GM12878 (cell line): ENCODE data around the gene SPPL3. TPM values are rescaled to one million over a fixed set of nuclear protein-coding genes. Genes with fewer than 3 reads are reported as not detected.

Experiments
- ATAC-seq: fragments of 200-7000 bp; cut with Tn5 transposase; 3 replicates; pipeline ENCODE4 v1.9.1; 2020; ENCODE audit warnings: mild to moderate bottlenecking, moderate library complexity
- BruUV-seq: library from RNA; stranded (reverse); fragments of 400-500 nt; replicated peaks from 2 replicates; lab custom pipeline; 2021; lab: Mats Ljungman, UMichigan
- CTCF ChIA-PET: fragments of 300-600 bp; sonication (Branson Sonifier 250); formaldehyde crosslinking; extraction: SDS; loops from one replicate; lab custom pipeline; 2021; ENCODE audit warnings: inconsistent platforms; lab: Yijun Ruan, JAX
- POLR2A ChIA-PET: fragments of 350-600 bp; formaldehyde crosslinking; extraction: SDS; loops from one replicate; lab custom pipeline; 2021; ENCODE audit warnings: inconsistent platforms; lab: Charles Lee
- RAD21 ChIA-PET: fragments of 300-600 bp; sonication (Branson Sonifier 250); formaldehyde crosslinking; loops from one replicate; lab custom pipeline; 2023; ENCODE audit warnings: antibody characterized with exemption; ENCODE audit not compliant: unreplicated experiment; lab: Charles Lee
- SMC1A ChIA-PET: fragments of 300-600 bp; sonication (Branson Sonifier 250); formaldehyde crosslinking; loops from one replicate; lab custom pipeline; 2023; ENCODE audit not compliant: unreplicated experiment, uncharacterized antibody; lab: Charles Lee
- DNase-seq: peaks from one replicate; pipeline ENCODE4 v3.0.0-alpha.2; 2011; ENCODE audit warnings: low read depth, low spot score
- FAIRE-seq: peaks from 3 replicates; lab custom pipeline; 2011; peaks lifted over from hg19 to GRCh38; lab: Jason Lieb, UNC
- H2AFZ ChIP-seq: 2 replicates; pipeline ENCODE4 v1.6.0; 2011; ENCODE audit warnings: low read depth, low read length, control low read depth; ENCODE audit not compliant: control insufficient read depth
- H3K27ac ChIP-seq: 2 replicates; pipeline ENCODE4 v1.5.1; 2011; ENCODE audit warnings: control low read depth; ENCODE audit not compliant: control insufficient read depth, insufficient read depth
- H3K27me3 ChIP-seq, 2 experiments: replicated peaks in 1 of 2; 2 replicates each; pipeline versions ENCODE4 v1.6.0 to v1.6.1; 2011; ENCODE audit warnings: low read length in 1 of 2; ENCODE audit not compliant: control insufficient read depth in 2 of 2, insufficient read depth in 2 of 2
- H3K36me3 ChIP-seq, 2 experiments: 2 replicates each; pipeline ENCODE4 v1.5.1; 2011; ENCODE audit warnings: low read length in 1 of 2; ENCODE audit not compliant: control insufficient read depth in 2 of 2, insufficient read depth in 2 of 2
- H3K4me1 ChIP-seq: 2 replicates; pipeline ENCODE4 v1.6.1; 2011; ENCODE audit warnings: mild to moderate bottlenecking, low read length, moderate library complexity, mixed read lengths; ENCODE audit not compliant: control insufficient read depth, insufficient read depth
- H3K4me2 ChIP-seq: 2 replicates; pipeline ENCODE4 v1.6.0; 2011; ENCODE audit warnings: control low read depth; ENCODE audit not compliant: control insufficient read depth, insufficient read depth
- H3K4me3 ChIP-seq: fragments of 200-600 bp; sonication (generic); 2 replicates; pipeline ENCODE4 v1.5.1; 2016
- H3K79me2 ChIP-seq: 2 replicates; pipeline ENCODE4 v1.6.0; 2011; ENCODE audit warnings: low read length; ENCODE audit not compliant: control insufficient read depth, insufficient read depth
- H3K9ac ChIP-seq: 2 replicates; pipeline ENCODE4 v1.8.0; 2011; ENCODE audit warnings: low read length, control low read depth, mixed read lengths; ENCODE audit not compliant: control insufficient read depth, insufficient read depth
- H3K9me3 ChIP-seq: replicated peaks from 3 replicates; pipeline ENCODE4 v1.5.1; 2011; ENCODE audit warnings: mild to moderate bottlenecking, low read length; ENCODE audit not compliant: control insufficient read depth, insufficient read depth
- H4K20me1 ChIP-seq: 2 replicates; pipeline ENCODE4 v1.6.0; 2011; ENCODE audit not compliant: control insufficient read depth, insufficient read depth
- BRCA1 ChIP-seq: IDR thresholded peaks from 2 replicates; pipeline ENCODE4 v1.6.1; 2011; ENCODE audit warnings: low read depth, low read length, improper control_type of control experiment
- CHD2 ChIP-seq: IDR thresholded peaks from 2 replicates; pipeline ENCODE4 v1.6.1; 2011; ENCODE audit warnings: low read depth, low read length, improper control_type of control experiment, borderline replicate concordance
- EZH2 ChIP-seq: IDR thresholded peaks from 2 replicates; pipeline ENCODE4 v1.6.1; 2012; ENCODE audit warnings: low read depth, mild to moderate bottlenecking, control low read depth, inconsistent platforms, low read length, borderline replicate concordance; ENCODE audit not compliant: control insufficient read depth
- RCOR1 ChIP-seq: conservative IDR thresholded peaks from 2 replicates; pipeline ENCODE4 v1.6.1; 2012; ENCODE audit warnings: low read depth, low read length, improper control_type of control experiment
- RUNX3 ChIP-seq: IDR thresholded peaks from 2 replicates; pipeline ENCODE4 v1.6.1; 2012; ENCODE audit warnings: low read length, inconsistent platforms
- SIX5 ChIP-seq: IDR thresholded peaks from 2 replicates; pipeline ENCODE4 v1.6.1; 2011; ENCODE audit warnings: mild to moderate bottlenecking, low read depth, low read length, moderate library complexity; ENCODE audit not compliant: severe bottlenecking
- SMAD1 ChIP-seq: fragments of 450-650 bp; IDR thresholded peaks from 2 replicates; pipeline ENCODE4 v1.6.1; 2018; ENCODE audit warnings: mild to moderate bottlenecking, low read depth; ENCODE audit not compliant: partially characterized antibody
- WGBS: methylation state at CpG from one replicate; pipeline ENCODE4 v1.1.6; 2016; ENCODE audit warnings: low lambda C conversion rate; ENCODE audit not compliant: insufficient replicate concordance, insufficient coverage; ENCODE audit errors: missing lambda C conversion rate; 5-methylcytosine and 5-hydroxymethylcytosine counted together
- in situ Hi-C: fragments of 300-500 bp; cut with MboI; formaldehyde crosslinking; loops from 9 replicates; pipeline ENCODE4 v1.14.3; 2018; ENCODE audit warnings: mixed read lengths
- intact Hi-C: fragments of 100-400 bp; cut with micrococcal nuclease; formaldehyde crosslinking; loops from one replicate; pipeline ENCODE4 v1.14.2; 2022; ENCODE audit not compliant: unreplicated experiment
- polyA plus RNA-seq, 11 experiments: library from polyadenylated mRNA; depleted of rRNA in 4 of 11; unstranded in 6 of 11; stranded (reverse) in 5 of 11; fragments of >200 nt; fragmentation: Nextera tagmentation in 4 of 11; fragmentation: Illumina TruSeq in 1 of 11; extraction: Ambion mirVana in 4 of 11; extraction: Trizol in 1 of 11; gene quantifications; 1 replicate in 1 of 11; 2 replicates in 10 of 11; pipeline versions ENCODE4 v1.2.1 to v1.2.3, GENCODE V29; 2011 to 2016; ENCODE audit warnings: inconsistent platforms in 2 of 11, missing spikeins in 2 of 11, low read depth in 1 of 11
- total RNA-seq, 4 experiments: library from RNA; depleted of rRNA in 3 of 4; stranded (reverse); fragments of >200 nt in 3 of 4; fragmentation: Illumina TruSeq in 1 of 4; extraction: Trizol in 1 of 4; gene quantifications; 2 replicates each; pipeline versions ENCODE4 v1.2.1 to v1.2.3, GENCODE V29; 2013 to 2021
- TF ChIP-seq, protein P1 (sequence below): fragments of 450-650 bp; IDR thresholded peaks from 2 replicates; pipeline ENCODE4 v1.6.1; 2017; ENCODE audit warnings: antibody characterized with exemption, mild to moderate bottlenecking, moderate library complexity
- TF ChIP-seq, protein P2 (sequence below): fragments of 150-350 bp; IDR thresholded peaks from 2 replicates; pipeline ENCODE4 v1.6.1; 2014; ENCODE audit warnings: mild to moderate bottlenecking, low read depth, low read length

SPPL3 gene
- total and polyA plus RNA-seq, 10 of the 15 experiments (the other 5 are each of a cell fraction or from before 2014, with no cell fraction given) = 4.3 to 45.5 (median 11.7) TPM

DNA sequence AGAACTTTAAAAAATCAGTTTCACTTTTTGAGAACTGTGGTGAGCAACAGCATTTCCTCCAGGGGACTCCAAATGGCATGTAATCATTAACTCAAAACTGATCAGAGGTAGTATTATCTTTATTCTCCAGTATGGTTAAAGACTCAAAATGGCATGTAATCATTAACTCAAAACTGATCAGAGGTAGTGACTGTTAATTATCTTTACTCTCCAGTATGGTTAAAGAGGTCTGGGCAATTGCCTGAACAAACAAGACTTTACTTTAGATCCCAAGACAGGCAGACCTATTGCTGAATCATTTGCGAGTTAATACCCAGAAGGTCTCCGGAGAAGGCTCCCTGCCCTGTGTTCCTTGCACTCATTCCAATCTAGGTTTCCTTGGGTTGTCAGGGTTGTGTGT, 185.1 kb downstream of the SPPL3 start:
- CTCF ChIA-PET = interaction anchor here (1.9 kb wide), 1 partner anchor 72 kb away, joined by 5 read pairs; no protein-coding TSS in a partner anchor
- H3K27ac ChIP-seq = no peak overlapping the region
- H2AFZ ChIP-seq = no peak overlapping the region
- no TSS peak for BruUV-seq
- ATAC-seq = peak; percentile 77
- in situ Hi-C loops (no loop called here), intact Hi-C loops (no loop called here)
- H3K79me2 ChIP-seq = no peaks in the 10 kb centered on the region
- H3K4me3 ChIP-seq = no peak overlapping the region
- H3K9ac ChIP-seq = no peak overlapping the region
- H3K9me3 ChIP-seq = no peaks in the 10 kb centered on the region
- no peak overlapping the region for H3K4me2 ChIP-seq
- no peaks in the 10 kb centered on the region for H4K20me1 ChIP-seq
- WGBS = 100% methylated on average over 2 of the region's 2 CpGs
- peak; percentile 25 for DNase-seq
- peaks cover 8 to 30% of the 10 kb centered on the region in 2 experiments for H3K36me3 ChIP-seq
- SMC1A ChIA-PET = interaction anchor here (0.9 to 6.4 kb wide), 2 partner anchors 71 to 253 kb away, joined by 3 to 43 read pairs; no protein-coding TSS in a partner anchor
- RAD21 ChIA-PET = interaction anchor here (1.9 kb wide), 1 partner anchor 253 kb away, joined by 4 read pairs; no protein-coding TSS in a partner anchor
- POLR2A ChIA-PET = no interaction called here
- H3K4me1 ChIP-seq = peaks cover 11% of the 10 kb centered on the region
- TF ChIP-seq, protein P1, sequence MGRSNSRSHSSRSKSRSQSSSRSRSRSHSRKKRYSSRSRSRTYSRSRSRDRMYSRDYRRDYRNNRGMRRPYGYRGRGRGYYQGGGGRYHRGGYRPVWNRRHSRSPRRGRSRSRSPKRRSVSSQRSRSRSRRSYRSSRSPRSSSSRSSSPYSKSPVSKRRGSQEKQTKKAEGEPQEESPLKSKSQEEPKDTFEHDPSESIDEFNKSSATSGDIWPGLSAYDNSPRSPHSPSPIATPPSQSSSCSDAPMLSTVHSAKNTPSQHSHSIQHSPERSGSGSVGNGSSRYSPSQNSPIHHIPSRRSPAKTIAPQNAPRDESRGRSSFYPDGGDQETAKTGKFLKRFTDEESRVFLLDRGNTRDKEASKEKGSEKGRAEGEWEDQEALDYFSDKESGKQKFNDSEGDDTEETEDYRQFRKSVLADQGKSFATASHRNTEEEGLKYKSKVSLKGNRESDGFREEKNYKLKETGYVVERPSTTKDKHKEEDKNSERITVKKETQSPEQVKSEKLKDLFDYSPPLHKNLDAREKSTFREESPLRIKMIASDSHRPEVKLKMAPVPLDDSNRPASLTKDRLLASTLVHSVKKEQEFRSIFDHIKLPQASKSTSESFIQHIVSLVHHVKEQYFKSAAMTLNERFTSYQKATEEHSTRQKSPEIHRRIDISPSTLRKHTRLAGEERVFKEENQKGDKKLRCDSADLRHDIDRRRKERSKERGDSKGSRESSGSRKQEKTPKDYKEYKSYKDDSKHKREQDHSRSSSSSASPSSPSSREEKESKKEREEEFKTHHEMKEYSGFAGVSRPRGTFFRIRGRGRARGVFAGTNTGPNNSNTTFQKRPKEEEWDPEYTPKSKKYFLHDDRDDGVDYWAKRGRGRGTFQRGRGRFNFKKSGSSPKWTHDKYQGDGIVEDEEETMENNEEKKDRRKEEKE = no peak
- TF ChIP-seq CHD2 = no peak
- H3K27me3 ChIP-seq = no peaks in the 10 kb centered on the region
- peak; percentile 23 for FAIRE-seq

DNA sequence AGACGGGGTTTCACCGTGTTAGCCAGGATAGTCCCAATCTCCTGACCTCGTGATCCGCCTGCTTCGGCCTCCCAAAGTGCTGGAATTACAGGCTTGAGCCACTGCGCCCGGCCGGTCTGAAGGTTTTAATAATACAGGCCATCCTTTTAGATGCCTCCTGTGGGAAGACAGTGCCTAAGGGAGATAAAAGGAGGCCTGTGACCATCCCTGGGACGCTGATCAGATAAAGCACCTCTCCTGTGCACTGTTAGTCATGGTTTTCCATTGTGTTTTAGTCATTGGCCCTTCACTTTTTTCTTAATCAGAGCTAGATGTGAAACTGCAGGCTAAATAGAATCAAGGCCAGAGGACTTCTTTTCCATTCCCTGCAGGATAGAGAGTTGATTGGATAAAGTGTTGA, 186.1 kb downstream of the SPPL3 start:
- ChIA-PET RAD21 (interaction anchor here (1.9 kb wide), 1 partner anchor 254 kb away, joined by 4 read pairs; no protein-coding TSS in a partner anchor), SMC1A (interaction anchor here (0.9 to 6.4 kb wide), 2 partner anchors 70 to 254 kb away, joined by 3 to 43 read pairs; no protein-coding TSS in a partner anchor), POLR2A (no interaction called here)
- H4K20me1 ChIP-seq = no peaks in the 10 kb centered on the region
- H3K79me2 ChIP-seq = no peaks in the 10 kb centered on the region
- H3K27me3 ChIP-seq = no peaks in the 10 kb centered on the region
- ATAC-seq (no peak), DNase-seq (no peak)
- no peak overlapping the region for H3K27ac ChIP-seq
- no peak overlapping the region for H3K4me2 ChIP-seq
- H3K9ac ChIP-seq = no peak overlapping the region
- no peaks in the 10 kb centered on the region for H3K9me3 ChIP-seq
- peaks cover 16% of the 10 kb centered on the region for H3K4me1 ChIP-seq
- 87% methylated on average over 9 of the region's 9 CpGs for WGBS
- no TSS peak for BruUV-seq
- intact Hi-C loops = no loop called here
- TF ChIP-seq RCOR1 (no peak), SIX5 (no peak), EZH2 (no peak), SMAD1 (no peak), RUNX3 (no peak), BRCA1 (no peak)
- TF ChIP-seq, protein P2, sequence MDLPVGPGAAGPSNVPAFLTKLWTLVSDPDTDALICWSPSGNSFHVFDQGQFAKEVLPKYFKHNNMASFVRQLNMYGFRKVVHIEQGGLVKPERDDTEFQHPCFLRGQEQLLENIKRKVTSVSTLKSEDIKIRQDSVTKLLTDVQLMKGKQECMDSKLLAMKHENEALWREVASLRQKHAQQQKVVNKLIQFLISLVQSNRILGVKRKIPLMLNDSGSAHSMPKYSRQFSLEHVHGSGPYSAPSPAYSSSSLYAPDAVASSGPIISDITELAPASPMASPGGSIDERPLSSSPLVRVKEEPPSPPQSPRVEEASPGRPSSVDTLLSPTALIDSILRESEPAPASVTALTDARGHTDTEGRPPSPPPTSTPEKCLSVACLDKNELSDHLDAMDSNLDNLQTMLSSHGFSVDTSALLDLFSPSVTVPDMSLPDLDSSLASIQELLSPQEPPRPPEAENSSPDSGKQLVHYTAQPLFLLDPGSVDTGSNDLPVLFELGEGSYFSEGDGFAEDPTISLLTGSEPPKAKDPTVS = no peak
- TF ChIP-seq, all 136 proteins: peak for 0
- Histone ChIP-seq H2AFZ (no peak overlapping the region), H3K36me3 (peaks cover 8 to 37% of the 10 kb centered on the region in 2 experiments), H3K4me3 (no peak overlapping the region)
- no peak for FAIRE-seq
- CTCF ChIA-PET = interaction anchor here (1.0 to 1.9 kb wide), 2 partner anchors 71 to 90 kb away, joined by 3 to 5 read pairs; no protein-coding TSS in a partner anchor
- in situ Hi-C loops = no loop called here
